Stimulated activated CD8-positive, alpha-beta memory T cell treated with anti-CD3 and anti-CD28 coated beads, Interleukin-7, amount 100 ng/mL, for 24 hours (primary cell): ENCODE data around the gene CA4.
"Not testable (repeated sequence)": the region's sequence is repeated elsewhere in the genome, so short reads cannot be mapped to it uniquely, and the experiment has no call there.

Experiments
- DNase-seq: peaks from one replicate; pipeline ENCODE4 v3.0.0-alpha.2; 2020; ENCODE audit warnings: low read depth

CA4 gene

GRCh38 chr17:60149691-60150582 is at the start of gene CA4:
Gene CA4, plus strand, starts transcription at chr17:60149973. Its CDS starts 62 bp downstream, at chr17:60150035.
- no peak for DNase-seq

- not testable (repeated sequence) for DNase-seq
These were observed 49.2 kb upstream of the CA4 start for GRCh38 chr17:60100577-60100976.

GRCh38 chr17:60102015-60102631 is 47.6 kb upstream of the CA4 start:
- DNase-seq: not testable (repeated sequence)

DNA sequence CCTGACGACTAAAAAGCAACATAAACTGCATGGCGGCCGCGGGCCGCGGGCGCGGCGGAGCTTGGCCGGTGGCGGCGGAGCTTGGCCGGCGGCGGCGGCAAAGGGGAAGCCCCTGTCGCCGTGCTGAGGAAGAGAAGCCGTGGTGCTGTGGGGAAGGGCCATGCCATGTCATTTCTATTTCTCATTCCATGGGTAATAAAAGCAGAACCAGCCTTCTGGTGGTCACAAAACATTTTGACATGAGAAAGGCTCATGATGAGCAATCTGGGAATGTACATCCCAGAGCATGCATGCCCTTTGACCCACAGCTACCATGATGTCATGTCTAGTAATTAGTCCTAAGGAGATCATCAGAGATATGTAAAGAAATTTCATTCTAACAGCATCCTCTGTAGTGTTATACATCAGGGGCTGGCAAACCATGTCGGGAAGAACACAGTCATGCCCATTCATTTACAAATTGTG is 47.1 kb upstream of the CA4 start:
- no peak for DNase-seq

GRCh38 chr17:60103957-60104356 is 45.8 kb upstream of the CA4 start:
- DNase-seq: no peak

- no peak for DNase-seq
These were observed 43.3 kb upstream of the CA4 start for GRCh38 chr17:60106340-60107059.

DNA sequence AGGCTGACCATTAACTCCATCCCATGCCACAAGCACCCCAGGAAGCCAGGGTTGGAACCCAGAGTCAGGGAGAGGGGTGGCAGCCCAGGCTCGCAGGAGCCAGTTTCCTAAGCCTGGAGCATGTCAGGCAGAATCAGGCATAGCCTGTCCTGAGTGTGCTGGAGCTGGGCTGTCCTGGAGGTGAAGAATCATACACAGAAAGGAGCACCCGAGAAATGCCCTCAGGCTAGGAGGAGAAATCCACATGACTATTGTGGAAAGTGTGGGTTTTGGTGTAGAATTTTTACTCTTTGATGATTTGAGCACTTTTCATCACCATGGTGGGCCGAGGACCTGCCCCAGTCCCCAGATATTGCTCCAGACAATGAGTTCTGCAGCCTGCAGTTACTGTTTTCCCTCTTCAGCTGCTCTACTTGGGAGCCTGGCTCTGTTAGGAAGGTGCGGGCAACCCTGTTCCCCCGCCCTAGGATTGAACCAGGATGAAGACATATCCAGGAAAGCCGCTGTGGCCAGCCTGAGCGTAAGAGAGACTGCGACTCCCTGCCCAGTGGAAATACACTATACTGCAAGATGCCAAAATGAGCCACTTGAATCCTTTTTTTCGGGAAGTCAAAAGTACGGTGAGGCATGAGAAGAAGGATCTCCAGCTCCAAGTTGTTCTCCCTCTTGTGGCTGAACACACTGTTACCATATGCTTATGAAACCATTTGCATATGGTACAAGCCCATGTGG is 42.1 kb upstream of the CA4 start:
- no peak for DNase-seq

GRCh38 chr17:60108309-60108708 is 41.5 kb upstream of the CA4 start:
- DNase-seq: not testable (repeated sequence)

GRCh38 chr17:60108712-60109111 is 41.1 kb upstream of the CA4 start:
- DNase-seq: no peak

DNA sequence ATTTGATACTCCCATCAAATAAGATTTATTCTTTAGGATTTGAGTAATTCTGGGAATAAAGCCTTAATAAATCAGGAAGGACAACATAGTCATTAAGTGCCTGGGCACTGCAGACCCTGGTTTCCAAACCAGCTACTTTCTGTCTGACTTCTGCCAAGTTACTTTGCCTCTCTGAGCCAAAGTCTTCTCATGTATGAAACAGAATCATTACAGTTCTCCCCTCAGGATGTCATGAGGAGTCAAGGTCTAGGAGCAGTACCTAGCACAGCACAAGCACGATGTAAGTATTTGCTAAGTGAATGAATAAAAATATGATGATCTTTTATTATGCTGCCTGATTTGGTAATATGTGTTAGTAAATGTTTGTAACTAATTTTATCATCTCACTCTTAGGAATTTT is 40.6 kb upstream of the CA4 start:
- no peak for DNase-seq

GRCh38 chr17:60110586-60110985 is 39.2 kb upstream of the CA4 start:
- DNase-seq: no peak

DNA sequence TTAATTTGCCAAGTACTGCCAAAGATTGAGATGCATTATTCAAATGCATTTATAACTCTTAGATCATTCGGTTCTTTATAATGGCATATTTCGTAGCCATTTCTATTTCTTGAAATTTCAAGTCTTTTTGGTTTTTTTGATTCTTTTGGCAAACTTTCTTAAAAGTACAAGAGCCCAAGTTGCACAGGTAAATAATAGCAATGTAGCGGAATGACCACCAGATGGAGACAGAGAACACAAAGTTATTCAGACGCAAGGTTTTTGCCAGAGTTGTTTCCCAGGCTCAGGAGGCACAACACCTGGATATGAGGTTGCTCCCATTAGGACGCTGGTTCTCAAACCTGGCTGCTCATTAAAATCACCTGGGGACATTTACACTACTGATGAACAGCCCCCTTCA is 38.1 kb upstream of the CA4 start:
- DNase-seq: not testable (repeated sequence)

DNA sequence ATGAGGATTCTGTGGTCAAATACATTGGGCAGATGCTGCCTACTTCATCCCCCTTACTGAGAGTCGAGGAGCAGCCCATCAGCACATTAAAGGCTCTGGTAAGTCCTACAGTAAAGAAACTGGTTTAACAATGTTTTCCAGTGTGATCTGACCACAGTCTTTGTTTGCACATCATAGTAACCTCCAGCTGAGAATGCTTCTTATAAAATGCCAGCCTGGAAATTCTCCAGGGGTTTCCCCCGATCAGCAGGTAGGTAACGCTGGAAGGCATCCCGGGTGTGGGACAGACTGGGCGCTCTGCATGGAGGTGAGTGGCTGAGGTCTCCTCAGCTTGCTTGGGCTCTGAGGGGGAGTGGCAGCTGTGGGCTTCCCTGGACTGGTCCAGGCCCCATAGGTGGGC is 34.4 kb upstream of the CA4 start:
- DNase-seq: not testable (repeated sequence)

- not testable (repeated sequence) for DNase-seq
These were observed 33.6 kb upstream of the CA4 start for GRCh38 chr17:60116196-60116595.

DNA sequence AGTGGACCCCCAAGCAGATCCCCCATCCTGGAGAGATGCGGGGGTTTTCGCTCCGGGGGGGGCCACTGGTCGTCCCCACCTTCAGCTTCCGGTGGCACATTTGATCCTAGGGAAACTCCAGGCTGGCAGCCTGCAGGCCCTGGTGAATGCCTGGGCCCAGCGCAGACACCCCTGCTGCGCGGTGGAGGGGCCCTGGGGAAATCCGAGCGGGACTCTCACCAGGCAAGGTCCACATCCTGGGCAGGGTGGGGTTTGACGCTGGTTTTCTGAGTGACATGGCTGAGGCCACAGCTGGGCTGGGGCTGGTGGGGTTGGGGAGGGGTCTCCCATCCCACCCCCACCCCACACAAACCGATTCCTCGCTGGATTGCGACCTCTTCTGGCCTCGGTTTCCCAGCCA is 30.6 kb upstream of the CA4 start:
- not testable (repeated sequence) for DNase-seq

DNA sequence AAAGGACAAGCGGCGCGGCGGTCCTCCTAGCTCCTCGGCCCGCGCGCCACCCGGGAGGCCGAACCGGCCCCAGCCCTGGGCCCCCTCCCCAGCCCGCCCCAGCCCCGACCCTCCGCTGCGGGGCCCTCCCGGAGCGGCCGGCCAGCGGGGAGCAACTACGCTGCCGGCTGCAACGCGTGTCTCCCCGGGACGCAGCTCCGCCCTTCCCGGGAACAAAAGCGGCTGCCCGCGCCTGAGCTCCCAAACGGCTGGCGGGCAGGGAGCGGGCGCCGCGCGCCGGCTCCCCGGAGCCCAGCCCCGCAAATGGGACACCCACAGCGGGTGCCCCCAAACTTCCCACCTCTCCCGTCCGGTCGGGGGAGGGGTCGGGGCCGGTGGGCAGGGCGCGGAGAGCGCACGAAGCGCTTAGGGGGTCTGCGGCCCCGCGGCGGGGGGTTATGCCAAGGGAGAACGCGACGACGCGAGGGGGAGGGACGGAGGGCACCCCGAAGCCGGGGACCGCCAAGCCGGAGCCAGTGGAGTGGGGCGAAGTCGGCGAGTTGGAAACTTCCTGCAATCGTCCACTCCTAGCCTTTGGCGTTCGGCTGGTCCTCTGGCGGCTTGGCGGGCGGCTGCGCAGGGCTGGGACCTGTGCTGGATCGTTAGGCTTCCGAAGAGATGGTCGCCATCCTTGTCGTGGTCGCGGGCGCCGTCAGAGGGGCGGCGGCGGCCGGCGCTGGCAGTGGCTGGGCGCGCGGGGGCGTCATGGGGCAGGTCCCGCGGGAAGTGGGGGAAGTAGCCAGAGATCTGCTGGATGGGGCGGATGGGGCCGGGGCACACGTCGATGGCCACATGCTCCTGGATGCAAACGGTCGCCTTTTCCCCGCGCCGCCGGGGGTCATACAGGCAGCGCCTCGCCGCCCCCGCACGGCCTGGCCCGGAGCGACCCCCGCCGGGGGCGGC is 29.7 kb upstream of the CA4 start:
- DNase-seq: not testable (repeated sequence)

DNA sequence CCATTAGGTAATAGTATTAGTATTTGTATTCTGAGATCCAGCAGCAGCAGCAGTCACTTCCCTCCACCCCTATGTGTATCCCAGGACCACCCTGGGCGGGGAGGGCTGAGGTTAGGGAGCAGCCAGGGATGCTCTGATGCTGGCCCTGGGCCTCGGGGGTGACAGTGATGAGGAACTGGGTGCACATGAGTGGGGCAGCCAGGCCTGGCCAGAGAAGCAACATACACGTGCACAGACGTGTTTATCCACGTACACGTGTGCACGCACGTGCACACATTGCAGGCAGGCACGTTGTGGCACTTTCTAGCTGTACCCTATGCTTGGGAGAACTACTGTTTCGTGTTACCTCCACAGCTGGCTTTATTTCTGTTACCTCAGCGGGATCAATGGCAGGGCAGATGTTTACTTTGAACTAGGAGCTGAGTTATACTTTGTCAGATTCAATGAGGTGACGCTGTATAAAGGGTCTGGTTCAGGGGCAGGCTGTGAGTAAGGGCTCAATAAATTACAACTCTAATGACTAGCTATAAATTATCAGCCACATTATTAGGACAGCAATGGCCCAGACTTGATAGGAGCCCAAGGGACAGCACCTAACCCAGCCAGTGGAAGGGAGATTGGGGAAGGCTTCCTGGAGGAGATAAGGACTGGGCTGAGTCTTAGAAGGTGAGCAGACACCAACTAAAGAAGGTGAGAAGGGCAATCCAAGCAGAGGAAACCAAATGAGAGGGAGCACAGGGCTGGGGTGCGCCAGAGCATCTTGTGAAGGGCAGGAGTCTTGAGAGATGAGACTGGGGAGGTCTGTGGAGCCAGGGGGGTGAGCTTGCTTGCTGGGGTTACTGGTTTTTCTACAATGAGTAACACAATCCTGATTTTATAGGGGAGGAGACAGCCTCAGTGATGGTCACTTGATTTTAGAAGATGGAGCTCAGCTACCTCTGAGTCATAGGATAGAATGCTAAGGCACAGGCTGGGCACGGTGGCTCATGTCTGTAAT is 22.4 kb upstream of the CA4 start:
- DNase-seq: no peak

GRCh38 chr17:60128171-60128859 is 21.5 kb upstream of the CA4 start:
- no peak for DNase-seq

- DNase-seq: no peak
These were observed 20.6 kb upstream of the CA4 start for GRCh38 chr17:60129164-60129563.
